Stimulated activated CD8-positive, alpha-beta memory T cell treated with anti-CD3 and anti-CD28 coated beads, Interleukin-7, amount 100 ng/mL, for 4 hours (primary cell): ENCODE data around the gene COL23A1.
"Not testable (repeated sequence)": the region's sequence is repeated elsewhere in the genome, so short reads cannot be mapped to it uniquely, and the experiment has no call there.

Experiments used
- DNase-seq, 2 donors: peaks; one replicate each; pipeline ENCODE4 v3.0.0-alpha.2; 2020; ENCODE audit warnings: low read depth in 2 of 2

The COL23A1 gene

DNA sequence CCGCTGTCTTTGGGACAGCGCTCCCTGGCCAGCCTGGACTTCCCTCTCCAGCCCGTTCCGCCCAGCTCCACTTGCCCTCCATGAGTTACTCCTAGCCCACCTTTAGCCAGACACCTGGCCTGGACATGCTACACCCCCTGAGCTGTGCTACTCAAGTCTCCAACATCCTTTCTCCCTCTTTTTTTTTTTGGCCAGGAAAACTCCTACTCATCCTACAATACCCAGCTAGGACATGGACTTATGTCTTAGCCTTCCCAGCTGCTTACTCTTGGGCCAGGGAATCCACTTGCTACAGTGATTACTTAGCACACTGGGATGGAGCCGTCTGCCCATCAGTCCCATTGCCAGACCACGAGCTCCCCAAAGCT is 264.9 kb downstream of the COL23A1 start:
- DNase-seq, result no peak

DNA sequence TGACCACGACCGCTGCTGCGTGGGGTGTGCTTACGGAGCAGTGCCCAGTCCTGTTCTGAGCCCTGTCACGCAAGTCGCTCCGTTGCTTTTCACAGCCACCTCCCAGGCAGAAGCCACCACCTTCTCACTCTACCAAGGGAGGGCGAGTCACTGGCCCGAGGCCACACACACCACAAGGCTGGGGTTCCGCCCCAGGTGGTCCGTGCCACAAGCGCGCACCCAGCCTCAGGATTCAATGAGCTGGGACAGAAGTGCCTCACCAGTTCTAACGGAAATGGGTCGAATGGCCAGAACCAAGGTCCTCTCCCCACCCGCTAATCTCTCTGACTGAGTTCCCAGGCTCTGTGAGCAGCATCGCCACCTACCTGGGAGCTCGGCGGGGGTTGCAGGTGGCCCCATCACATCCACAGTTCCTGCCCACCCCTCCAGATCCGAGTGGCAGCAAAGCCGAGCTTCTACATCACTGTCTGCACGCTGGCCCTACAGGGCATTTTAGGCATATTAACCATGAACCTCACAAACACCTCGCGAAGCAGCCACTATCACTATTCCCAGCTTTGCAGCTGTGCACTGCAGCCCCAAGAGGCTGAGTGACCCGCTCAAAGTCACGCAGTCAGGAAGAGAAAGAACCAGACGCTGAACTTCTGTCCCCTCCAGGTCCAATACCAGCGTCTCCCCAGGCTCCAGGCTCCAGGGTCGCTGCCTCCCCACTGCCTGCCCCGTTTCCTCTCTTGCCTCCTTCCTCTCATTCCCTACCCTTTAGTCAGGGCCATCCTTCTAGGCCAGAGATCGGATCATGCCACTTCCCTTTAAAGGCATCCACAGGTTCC is 265.5 kb downstream of the COL23A1 start:
- DNase-seq, result no peak

DNA sequence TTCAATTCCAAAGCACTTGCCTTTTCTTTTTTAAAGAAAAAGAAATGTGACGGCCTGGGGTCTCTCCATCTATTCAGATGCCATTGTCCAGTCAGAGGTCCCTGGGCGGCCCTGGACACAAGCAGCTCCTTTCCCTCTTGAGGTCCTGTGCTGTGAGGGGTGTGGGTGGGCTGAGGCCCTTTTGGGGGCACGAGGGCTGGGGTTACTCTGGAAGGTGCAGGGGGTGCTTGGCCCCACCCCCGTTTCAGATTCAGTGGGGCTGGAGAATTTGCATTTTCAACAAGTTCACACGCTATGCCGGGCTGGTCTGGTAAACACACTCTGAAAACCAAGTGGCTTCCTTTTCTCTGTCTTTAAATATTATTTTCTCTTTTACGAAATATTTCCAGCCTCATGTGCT is 266.2 kb downstream of the COL23A1 start:
- DNase-seq, result no peak

DNA sequence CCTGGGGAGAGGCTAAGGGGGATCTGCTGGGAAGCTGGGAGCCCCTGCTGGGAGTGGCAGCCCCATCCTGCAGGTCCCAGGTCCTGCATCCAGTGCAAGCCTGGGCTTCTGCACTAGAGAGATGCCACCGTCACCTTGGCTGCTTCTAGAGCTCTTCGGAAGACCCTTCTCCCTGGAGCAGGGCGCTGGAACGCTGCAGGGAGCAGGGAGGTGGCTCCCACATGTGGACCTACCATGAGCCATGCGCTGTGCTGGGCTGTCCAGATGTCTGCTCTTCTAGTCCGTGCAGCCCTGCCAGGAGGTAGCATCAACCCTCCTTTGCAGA is 266.7 kb downstream of the COL23A1 start:
- no peak for DNase-seq

DNA sequence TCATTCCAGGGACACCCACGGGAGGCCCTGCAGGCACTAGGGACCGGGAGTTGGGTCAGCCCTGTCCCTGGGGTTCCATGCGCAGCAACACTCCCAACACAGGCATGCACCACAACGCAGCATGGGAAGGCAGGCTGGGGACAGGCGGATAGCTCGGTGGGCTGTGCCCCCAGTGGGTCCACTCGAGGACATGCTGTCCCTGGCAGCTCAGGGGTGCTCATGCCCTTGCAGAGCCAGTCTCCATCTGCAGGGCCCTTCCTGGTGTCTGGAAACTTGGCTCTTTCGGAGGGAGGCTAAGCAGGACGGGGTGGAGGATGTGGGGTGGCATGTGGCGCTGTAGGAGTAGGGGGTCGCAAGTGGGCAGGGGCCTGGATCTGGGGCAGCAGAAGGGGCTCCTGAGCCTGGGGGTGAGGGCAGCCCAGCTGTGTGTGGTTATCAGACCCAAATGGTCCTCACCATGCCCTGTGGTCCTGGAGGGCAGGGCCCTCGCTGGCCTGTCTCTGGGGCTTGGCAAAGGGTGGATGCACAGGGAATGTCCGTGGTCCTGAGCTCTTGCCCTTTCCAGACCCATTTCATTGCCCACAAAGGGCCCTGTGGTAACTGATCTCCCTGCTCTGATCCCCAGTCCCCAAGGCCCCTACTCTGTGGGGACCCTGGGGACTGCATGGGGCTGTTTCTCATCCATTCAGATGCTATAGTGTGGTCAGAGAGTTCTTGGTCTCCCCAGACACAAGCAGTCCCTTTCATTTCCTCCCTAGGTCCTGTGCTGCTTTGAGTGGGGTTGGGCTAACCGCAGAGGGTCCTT is 267.3 kb downstream of the COL23A1 start:
- DNase-seq, result no peak

DNA sequence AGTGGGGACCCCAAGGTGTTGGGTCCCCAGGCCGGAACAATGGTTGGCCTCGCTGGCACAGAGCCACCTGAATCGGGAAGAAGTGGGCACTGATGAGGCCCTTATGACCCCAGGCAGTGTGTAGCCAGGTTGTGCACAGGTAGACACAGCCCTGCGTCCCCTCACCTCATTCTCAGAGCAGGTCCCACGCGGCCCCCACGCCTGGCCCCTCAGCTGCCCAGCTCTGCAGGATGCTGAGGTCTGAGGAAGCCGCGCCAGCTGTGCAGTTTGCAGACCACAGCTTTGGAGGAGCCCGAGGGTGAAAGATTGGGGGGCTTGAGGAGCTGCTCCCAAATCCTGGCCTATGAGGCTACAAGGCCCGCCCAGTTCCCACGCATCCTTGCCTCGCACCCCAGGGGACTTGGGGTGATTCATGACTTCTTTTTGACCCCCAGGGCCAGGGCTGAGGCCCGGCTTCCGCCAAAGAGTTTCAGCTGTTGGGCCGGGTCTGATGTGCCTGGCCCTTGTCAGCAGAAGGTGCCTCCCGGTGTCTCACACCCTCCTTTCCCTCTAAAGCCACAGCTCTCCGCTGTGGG is 269.8 kb downstream of the COL23A1 start:
- no peak for DNase-seq

DNA sequence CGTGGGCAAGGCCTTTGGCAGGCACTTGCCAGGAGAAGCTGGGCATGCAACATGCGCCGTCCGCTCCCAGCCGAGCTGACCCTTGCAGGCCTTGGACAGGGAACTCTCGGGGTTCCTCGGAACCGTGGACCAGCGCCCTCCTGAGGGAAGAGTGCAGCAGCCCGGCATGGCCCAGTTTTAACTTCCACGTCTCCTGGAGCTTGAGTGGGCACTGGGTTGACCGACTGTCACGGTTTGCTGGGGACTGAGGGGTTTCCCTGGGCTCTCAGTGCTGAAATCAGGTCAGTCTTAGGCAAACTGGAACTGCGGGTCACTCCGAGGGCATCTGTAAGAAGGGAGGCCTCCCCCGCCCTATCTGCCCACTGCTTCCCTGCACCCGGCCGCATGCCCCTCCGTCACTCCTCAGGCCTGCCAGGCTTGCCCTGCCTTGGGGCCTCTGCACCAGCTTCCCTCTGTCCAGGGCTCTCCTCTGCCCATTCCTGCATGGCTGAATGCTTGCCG is 270.6 kb downstream of the COL23A1 start:
- no peak for DNase-seq

DNA sequence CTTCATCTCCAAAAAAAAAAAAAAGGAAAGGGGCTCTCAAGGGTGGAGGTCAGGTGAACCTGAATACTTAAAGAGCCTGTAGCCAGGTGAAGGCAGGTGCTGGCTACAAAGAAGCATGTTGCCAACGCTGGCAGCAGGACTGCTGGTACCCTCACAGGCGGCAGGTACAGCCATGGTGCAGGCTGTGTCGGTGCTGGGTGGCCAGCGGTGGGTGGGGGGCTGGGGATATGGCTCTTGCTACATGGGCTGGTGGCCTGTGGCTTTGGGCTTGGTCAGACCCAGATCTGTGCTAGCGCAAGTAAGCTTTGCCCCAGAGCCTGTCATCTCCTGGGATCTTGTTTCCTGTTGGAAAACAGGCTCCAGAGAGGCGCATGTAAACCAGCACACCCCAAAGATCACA is 271.3 kb downstream of the COL23A1 start:
- no peak for DNase-seq

DNA sequence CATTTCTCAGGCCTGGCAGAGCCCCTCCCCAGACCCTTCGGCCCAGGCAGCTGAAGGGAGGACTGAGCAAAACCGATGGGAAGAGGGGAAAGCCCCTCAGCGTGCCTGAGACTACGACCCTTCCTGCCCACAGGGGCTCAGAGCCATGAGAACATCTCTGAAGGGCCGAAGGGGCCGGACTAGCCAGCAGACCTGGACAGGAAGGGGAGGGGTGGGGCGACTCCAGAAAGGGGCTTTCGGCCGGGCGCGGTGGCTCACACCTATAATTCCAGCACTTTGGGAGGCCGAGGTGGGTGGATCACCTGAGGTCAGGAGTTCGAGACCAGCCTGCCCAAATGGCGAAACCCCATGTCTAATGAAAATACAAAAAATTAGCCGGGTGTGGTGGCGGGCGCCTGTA is 271.8 kb downstream of the COL23A1 start:
- DNase-seq, result no peak

DNA sequence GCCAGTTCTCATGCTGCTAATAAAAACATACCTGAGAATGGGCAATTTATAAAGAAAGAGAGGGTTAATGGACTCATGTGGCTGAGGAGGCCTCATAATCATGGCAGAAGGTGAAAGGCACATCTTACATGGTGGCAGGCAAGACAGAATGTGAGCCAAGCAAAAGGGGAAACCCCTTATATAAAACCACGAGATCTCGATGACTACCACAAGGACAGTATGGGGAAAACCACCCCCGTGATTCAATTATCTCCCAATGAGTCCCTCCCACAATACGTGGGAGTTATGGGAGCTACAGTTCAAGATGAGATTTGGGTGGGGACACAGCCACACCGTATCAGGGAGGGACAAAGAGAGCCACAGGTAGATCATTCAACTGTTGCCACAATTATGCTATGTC is 272.5 kb downstream of the COL23A1 start:
- not testable (repeated sequence) for DNase-seq

DNA sequence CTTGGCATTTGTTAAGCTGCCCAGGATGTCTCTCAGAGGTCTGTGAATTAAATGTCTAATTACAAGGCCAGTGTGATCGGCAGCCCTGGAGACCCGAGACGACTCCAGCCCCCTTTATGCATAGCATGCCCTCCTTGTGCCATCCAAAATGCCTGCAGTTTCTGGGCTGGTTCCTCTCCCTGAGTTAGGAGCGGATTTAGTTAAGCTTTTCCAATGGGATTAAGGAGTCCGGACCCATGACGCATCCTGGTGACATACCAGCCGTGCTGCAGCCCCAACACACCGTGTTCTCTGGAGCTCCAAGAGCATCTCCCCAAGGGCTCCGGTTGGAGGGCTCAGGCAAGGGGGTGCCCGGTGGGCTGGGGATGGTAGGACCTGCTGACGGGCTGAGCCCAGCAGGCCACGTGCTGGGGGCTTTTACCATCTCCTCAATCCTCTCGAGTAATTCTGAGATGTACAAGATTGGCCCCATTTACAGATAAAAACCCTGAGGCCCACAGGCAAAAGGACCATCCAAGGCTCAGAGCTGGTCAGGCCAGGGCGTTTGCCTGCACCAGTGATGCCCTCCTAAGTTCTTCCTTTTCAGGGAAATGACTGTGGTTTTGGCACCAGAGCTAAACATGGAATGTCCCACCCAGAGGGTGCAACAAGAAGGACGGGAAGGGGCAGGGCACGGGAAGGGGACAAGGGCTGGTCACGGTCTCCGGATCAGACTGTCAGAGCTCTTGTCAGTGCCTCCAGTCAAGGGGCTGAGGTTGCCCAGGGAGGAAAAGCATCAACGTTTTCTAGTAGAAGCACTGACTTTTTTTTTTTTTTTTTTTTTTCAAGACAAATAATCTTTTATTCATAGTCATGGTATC is 275.0 kb downstream of the COL23A1 start:
- DNase-seq, result no peak

DNA sequence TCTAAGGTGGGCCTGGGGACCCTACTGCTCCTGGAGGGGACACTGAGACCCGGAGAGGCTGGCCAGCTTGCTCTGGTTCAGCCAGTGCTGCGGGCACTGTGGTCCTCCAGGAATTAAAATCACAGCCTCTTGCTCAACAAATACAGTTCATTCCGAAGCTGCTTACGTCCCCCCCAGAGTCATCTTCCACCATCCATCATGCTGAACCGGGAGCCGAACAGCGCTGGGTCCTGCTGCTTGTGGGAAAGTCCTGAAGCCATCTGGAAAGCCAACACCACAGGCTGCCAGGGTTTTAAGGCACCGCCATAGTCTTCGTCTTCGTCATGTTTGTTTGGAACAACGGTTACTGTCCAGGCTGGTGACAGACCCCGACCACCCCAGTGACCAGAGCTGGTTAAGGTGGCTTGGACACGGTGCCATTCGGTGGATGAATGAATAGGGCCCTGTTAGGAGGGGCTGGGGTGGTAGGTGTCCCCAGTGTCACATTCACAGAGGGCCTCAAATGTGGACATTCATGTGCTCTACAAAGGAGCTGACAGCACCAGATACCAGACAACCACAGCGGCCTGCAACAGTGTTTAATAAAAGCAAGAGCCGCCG is 276.0 kb downstream of the COL23A1 start:
- DNase-seq, result no peak

DNA sequence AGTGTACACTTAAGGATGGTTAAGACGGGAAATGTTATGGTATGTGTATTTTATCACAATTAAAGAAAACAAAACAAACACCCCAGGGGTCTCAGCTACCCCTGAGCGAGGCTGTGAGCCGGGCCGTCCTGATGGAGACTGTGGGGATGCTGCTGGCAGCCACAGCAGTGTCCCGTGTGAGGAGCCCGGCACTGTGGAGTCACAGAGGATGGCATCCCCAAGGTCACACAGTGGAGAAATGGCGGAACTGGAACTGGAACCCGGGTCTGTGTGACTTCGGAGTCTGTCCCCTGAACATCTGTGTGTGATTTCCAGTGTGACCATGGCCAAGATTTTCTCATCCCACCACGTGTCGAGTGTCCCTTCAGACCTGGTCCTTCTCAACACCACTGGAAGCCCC is 276.9 kb downstream of the COL23A1 start:
- DNase-seq, result no peak

DNA sequence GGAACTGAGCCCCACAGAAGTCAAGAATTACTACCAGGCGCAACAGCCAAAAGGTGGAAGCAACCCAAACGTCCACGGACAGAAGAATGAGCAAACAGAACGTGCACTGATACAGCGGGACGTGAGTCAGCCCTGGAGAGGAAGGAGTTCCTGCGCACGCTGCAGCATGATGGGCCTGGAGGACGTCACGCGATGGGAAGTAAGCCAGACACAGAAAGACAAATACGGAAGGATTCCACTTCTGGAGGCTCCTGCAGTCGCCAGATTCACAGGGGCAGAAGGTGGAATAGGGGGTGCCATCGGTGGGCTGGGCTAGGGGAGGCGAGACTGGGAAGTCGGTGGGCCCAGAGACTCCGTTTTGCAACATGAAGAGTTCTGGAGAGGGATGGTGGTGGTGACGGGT is 277.3 kb downstream of the COL23A1 start:
- no peak for DNase-seq

DNA sequence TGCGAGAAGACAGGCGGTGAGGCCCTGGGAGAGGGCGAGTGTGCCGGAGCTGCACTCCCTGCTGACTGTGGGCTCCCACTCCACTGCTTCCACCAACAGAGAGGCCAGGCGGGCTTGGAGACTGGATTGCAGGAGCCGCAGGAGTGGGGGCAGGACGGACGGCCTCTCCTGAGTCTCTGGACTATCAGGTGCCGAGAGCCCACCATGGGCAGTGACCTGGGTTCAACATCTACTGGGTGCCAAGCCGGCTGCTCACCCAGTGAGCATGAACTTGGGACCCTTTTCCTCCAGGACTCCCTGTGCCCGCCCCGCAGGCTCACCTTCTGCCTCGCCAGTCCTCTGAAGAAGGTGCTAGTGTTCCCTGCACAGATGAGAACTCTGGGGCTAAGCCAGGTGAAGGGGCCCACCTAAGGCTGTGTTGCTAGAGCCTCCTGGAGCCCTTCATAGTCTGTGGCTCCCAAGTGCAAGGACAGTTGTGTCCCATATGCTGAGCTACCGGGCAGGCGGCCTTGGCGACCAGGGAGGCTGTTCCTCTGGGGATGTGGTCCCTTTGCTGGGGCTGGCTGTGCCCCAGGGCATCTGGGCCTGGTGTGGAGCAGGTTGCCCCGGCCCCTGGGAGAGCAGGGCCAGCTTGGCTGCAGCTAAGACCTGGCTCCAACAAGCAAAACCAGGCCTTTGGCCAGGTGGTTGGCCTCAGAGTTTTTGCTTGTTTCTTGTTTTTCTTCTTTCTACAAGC is 279.9 kb downstream of the COL23A1 start:
- no peak for DNase-seq

DNA sequence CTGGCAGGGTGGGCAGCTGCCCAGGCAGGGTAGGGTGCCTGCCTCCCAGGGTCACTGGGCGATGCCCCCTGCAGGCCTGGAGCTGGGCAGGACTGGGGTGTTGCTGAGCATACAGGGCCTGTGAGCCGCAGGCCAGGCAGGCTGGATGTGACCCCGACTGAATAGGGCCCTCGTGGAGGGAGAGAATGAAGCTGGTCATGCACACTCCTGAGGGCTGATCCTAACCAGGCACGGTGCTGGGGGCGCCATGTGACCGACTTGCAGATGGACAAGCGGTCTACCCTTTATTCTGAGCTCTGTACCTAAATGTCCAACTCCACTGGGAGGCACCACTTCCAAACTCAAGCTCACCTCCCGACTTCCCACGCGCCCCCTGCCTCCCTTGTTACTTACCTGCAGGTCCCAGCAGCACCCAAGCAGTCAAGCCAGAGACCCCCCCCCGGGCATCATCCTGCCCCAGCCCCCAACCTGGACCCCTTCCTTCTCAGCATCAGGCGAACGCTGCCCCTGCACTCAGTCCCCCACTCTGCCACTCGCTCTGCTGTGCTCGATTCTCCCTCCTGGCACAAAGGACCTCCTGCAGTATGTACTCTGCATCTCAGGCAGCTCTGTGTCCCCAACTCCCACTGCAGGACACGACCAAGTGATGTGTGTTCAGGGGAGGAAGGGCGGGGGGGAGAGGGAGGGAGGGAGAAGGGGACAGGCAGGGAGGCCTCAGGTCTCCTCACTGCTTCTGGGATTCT is 280.8 kb downstream of the COL23A1 start:
- DNase-seq, result no peak

DNA sequence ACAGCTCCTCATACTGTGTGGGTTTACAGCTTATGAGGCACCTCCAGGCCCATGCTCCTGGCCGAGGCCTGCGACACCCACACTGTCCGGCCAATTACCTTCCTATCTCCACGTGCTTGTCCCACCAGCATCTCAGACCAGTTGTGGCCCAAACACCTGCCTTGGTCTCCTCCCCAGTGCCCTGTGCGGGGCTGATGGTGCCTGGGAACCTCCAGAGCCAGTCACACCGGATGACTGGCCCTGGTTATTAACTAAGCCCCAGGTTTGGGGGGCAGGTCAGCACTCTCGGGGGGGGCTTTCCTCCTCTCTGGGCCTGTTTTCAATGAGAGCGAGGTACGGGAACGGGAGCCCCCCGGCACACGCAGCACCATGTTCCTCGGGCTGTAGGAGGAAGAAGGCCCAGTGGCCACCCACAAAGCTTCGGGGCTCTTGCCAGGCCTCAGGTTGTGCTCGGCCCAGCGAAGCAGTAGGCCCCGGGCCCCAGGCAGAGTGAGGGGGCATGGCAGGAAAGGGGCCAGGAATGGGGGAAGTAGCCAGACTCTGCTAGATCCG is 281.6 kb downstream of the COL23A1 start:
- no peak for DNase-seq

DNA sequence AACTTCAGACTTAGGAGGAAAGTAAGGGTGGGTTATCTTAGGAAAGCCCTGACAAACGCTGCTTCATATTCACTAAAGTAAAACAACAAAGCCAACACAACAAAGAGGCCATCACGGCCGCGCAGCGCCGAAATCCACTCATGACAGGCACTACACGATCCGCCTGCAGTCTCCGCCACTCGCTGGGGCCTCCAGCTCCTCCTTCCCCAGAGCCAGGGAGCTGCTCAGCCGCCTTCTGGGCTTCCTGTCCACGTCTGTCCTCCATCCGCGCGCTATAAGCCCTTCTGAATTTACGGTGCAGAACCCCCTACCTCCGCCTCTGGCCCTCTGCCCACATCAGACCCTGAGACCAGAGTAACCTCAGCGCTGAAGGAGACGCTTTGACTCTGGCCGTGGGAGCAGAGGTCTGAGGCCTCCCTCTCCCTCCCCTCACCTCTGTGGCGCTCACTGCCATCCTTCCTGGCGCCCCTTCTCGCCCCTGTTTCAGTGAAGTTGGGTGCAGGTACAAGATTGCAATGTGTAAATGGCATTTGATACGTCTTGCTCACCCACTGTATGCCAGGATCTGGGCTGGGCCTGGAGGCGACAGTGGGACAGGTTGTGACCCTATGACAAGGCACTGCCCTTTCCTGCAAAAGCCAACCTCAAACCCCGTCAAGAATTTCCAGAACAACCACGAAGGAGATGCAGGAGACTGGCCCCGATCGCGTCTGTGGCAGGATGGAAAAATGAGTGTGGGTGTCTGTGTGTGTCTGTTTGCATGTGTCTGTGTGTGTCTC is 282.7 kb downstream of the COL23A1 start:
- no peak for DNase-seq
